T-helper 1 cell treated with Interleukin-12 subunit alpha and Interleukin-12 subunit beta and Interleukin-4 antibody, amounts not matched to agents 30 ng/mL and 1 ng/mL, for 36 hours (primary cell): ENCODE data around the gene MBNL2. TPM values are rescaled to one million over a fixed set of nuclear protein-coding genes. Genes with fewer than 3 reads are reported as not detected.

Source experiments
- intact Hi-C: fragments of 100-400 bp; cut with micrococcal nuclease; formaldehyde crosslinking; loops from one replicate; pipeline ENCODE4 v1.15.1; 2024
- total RNA-seq: library from RNA; stranded (reverse); gene quantifications from 2 replicates; pipeline ENCODE4 v1.2.3, GENCODE V29; 2022

The MBNL2 gene, protein sequence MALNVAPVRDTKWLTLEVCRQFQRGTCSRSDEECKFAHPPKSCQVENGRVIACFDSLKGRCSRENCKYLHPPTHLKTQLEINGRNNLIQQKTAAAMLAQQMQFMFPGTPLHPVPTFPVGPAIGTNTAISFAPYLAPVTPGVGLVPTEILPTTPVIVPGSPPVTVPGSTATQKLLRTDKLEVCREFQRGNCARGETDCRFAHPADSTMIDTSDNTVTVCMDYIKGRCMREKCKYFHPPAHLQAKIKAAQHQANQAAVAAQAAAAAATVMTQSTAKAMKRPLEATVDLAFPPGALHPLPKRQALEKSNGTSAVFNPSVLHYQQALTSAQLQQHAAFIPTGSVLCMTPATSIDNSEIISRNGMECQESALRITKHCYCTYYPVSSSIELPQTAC
- total RNA-seq, result 12.4 and 14.4 TPM in 2 replicates

- intact Hi-C loops, result loop anchor here (1.0 to 10.0 kb wide), 12 partner anchors 12 to 1920 kb away; partner anchors contain the start of genes ABCC4, DNAJC3 and STK24
These were observed at the start of gene MBNL2 for GRCh38 chr13:97221989-97222700. Gene MBNL2 (plus strand): TSS chr13:97222333. CDS start chr13:97276236, 53,903 bp downstream.

DNA sequence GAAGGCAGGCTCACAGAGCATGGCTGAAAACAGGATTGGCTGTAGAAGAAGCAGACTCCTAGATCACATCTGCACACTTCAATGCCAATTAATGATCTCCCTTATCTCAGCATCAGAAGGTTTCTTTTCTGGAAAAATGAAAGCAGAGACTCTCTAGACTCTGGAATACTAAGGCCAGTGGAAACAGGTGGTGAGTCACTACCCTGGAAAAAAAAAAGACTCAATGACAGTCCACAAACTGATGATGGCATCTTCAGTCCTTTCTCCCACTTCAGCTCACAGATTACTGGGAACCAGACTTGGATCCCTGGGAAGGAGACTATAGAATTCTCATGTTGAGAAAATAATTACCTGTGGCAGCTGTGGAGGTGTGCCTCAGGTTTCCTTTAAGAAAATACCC is 47.5 kb upstream of the MBNL2 start:
- intact Hi-C loops, result no loop called here

- intact Hi-C loops, result no loop called here
These were observed 47.1 kb upstream of the MBNL2 start for GRCh38 chr13:97175041-97175440.

GRCh38 chr13:97179501-97179900 is 42.6 kb upstream of the MBNL2 start:
- intact Hi-C loops, result no loop called here

DNA sequence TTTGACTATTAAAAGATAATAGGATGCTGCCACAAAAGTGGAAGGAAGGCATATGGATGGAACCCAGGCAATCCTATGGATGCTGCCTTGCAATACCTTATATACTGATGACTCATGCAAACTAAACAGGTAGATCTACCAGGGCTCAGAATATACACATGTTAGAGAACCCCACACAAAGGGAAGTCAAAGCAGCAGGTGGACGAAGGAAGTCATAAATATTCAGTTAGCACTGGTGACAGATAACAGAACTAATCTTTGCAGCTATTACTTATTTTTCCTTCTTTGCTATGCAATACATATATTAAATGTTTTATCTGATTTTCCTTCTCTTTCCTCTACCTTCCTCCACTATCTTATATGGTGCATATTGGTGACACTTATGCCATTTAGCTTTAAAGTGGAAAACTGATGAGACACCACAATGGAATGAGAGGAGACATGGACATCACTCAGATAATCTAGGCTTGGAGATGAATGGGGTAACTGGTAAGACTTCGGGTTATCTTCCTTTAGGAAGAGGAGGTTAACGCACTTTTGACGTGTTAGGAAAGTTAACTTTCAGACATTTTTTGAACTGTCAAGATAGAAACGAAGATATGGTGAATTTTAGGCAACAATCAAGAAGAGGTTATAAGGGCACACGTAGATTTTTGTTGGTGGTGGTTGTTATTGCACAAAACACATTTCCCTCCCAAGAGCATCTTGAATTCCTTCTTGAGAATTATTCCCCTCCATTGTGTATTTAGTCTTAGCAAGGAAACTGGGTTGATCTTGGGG is 39.8 kb upstream of the MBNL2 start:
- intact Hi-C loops, result no loop called here

DNA sequence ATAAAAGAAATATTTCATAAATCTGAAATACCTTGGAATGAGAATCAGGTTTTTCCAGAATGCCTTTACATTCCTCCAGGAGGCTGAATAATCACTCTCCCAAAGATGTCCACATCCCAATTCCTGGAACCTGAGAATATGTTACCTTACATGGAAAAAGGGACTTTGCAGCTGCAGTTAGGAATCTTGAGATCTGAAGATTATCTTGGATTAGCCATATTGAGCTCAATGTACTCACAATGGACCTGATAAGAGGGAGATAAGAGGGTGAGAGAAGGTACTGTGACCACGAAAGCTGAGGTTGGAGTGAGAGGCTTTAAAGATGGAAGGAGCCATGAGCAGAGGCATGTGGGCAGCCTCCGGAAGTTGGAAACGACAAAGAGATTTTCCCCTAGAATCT is 36.8 kb upstream of the MBNL2 start:
- intact Hi-C loops, result no loop called here

DNA sequence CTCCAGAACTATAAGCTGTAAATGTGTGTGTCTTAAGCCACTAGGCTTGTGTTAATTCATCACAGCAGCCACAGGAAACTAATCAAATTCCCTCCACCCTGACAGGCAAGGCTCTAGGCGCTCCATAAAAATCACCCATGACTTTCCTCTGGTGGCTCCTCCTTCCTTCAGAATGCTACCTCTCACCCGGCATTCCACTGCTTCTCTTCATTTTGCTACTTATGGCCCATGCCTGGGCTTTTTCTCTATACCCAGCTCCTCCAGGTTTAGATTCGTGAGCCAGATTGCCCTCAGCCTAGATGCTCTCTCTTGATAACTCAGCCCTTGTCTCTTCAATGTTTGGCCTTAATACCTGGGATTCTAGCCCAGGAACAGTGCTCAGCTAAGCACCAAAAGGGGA is 36.4 kb upstream of the MBNL2 start:
- intact Hi-C loops, result no loop called here

- intact Hi-C loops, result no loop called here
These were observed 33.9 kb upstream of the MBNL2 start for GRCh38 chr13:97188207-97188606.

DNA sequence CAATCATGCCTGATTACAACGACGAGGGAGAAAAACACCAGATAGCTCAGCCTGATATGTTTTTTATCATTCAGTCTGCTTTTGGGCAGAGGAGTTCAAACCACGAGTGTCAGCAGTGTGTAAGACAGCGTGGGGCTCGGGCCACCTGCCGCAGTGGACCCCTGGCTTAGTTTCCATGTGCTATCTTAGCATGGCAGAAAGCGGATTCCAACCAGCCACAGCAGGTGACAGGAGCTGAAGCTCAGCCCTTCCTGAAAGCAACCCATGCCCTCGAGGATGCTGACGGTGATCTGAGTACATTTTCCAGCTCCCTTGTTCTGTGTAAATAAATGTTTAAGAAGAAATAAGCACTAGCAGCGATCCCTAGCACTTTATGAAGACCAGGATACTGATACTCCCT is 32.2 kb upstream of the MBNL2 start:
- intact Hi-C loops, result no loop called here

DNA sequence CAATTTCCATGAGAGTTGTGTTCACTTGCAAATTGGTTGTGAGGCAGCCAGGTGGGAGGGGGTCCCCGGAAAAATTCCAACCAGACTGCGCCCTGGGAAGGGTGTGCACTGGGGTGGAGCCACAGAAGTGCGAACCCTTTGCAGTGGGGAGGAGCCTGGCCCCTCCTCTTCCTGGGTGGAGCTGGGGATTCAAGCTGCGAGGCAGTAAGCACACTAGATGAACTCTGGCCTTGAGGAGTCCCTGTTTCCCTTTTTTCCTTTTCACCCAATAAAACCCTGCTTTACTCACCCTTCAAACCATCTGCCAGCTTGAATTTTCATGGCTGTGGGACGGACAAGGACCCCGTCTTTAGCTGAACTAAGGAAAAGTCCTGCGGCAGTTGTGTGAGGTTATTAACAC is 31.0 kb upstream of the MBNL2 start:
- intact Hi-C loops, result no loop called here

GRCh38 chr13:97191615-97192014 is 30.5 kb upstream of the MBNL2 start:
- intact Hi-C loops, result no loop called here

DNA sequence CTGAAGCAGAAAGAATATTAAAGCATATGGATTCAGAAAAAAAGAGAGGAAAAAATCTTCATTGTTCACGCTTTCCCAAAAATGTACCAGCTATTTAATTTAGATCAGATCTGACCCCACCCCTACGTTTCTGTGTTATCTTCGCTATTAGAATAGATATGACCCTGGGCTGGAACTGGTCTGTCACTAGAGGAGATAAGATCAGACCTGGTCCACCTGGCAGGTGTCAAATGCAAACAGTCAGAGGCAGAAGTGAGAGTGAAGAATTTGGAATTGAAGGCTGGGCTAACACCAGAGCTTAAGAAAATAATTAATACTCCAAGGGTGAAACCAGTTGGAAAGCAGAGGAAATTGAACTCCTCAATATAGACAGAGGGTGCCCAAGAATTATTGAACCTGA is 30.0 kb upstream of the MBNL2 start:
- intact Hi-C loops, result no loop called here

DNA sequence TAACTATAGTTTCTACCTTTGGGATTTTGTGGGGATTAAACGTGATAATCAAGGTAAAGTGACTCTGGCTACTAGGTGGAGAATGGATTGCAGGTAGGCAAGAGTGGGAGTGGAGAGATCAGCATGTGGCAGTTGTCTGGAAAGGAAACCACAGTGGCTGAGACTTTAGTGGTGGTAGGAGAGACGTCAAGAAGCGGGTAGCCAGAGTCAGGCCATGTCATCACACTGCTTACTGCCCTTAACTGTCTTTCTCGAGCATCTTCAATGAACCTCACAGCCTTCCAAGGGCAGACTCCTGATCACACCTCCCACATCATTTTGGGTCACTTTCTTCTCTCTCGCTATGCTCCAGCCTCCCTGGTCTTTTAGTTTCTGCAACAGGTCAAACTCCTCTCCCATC is 28.6 kb upstream of the MBNL2 start:
- intact Hi-C loops, result no loop called here

GRCh38 chr13:97194479-97194878 is 27.7 kb upstream of the MBNL2 start:
- intact Hi-C loops, result no loop called here

DNA sequence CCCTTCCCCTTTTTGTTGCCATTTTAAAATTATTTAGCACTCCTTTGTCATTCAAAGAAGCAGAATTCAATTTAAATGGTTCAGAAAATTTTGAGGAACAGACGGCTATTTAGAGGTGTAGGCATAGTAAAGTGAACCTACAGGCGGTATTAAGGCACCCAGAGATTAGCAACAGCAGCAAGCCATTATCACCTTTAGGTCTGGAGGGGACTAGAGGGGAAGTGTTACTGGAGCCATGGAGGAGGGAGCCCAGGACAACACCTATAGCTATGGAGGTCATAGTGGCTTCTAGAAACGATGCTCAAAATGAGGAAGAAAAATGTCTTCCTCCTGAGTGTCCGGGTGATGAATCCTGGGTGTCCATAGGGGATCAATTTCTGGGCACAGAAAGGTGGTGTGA is 25.8 kb upstream of the MBNL2 start:
- intact Hi-C loops, result no loop called here

DNA sequence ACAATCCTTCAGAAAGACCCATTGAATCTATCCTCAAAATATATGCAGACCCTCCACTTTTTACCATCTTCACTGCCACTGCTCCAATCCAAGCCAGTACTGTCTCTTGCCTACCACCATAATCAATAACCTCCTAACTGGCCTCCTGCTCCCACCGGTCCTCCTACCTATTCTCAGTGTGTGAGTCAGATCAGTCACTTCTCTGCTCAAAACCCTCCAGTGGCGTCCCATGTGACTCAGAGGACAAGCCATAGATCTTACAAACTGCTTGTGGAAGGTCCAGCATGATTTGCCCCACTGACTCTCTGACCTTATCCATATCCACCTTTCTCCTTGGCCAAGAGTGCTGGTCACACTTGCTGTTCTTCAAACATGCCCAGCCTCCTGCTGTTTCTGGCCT is 23.4 kb upstream of the MBNL2 start:
- intact Hi-C loops, result no loop called here

GRCh38 chr13:97199451-97199850 is 22.7 kb upstream of the MBNL2 start:
- intact Hi-C loops, result no loop called here

GRCh38 chr13:97200081-97200942 is 21.8 kb upstream of the MBNL2 start:
- intact Hi-C loops, result no loop called here

- intact Hi-C loops, result no loop called here
These were observed 19.4 kb upstream of the MBNL2 start for GRCh38 chr13:97202761-97203160.

- intact Hi-C loops, result no loop called here
These were observed 16.7 kb upstream of the MBNL2 start for GRCh38 chr13:97205465-97205864.

DNA sequence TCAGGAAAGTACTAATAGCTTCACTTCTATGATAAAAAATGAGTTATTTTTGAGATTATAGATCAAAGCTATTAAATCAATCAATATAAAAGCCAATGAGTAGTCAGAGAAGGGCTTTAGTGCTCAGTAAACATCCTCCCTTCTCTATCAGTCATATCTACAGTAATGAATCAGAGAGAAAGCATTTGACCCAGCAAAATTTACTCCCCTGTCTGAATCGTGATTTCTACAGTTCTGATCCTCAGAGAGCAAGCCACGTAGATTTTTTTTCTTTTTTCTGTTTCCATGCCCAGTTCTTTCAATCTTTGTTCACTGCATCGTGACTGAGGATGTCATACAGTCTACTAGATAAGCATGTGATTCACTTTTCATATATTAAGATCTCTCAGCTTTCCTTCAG is 16.2 kb upstream of the MBNL2 start:
- intact Hi-C loops, result no loop called here
